A549 (cell line): ENCODE measurements around the gene ENTHD1. TPM values are rescaled to one million over a fixed set of nuclear protein-coding genes. Genes with fewer than 3 reads are reported as not detected.

Source experiments
- ATAC-seq, 2 experiments: fragments of 200-7000 bp in 1 of 2; fragments of >200 bp in 1 of 2; cut with Nextera tagmentation in 1 of 2; cut with Tn5 transposase in 1 of 2; 3 replicates each; pipeline versions ENCODE4 v1.8.0 to v1.9.1; 2018 to 2020; ENCODE audit warnings: mild to moderate bottlenecking in 1 of 2, moderate library complexity in 1 of 2
- CTCF ChIA-PET: fragments of 300-600 bp; sonication (Branson Sonifier 250); formaldehyde crosslinking; extraction: SDS; loops from one replicate; lab custom pipeline; 2021; ENCODE audit warnings: antibody characterized with exemption, inconsistent platforms; lab: Yijun Ruan, JAX
- POLR2A ChIA-PET: fragments of 350-600 bp; formaldehyde crosslinking; extraction: SDS; loops from one replicate; lab custom pipeline; 2021; ENCODE audit warnings: antibody characterized with exemption, inconsistent platforms; lab: Yijun Ruan, JAX
- DNase-seq, 2 experiments: peaks; one replicate each; pipeline versions ENCODE4 v3.0.0 to v3.0.0-alpha.2; 2011 to 2016; ENCODE audit warnings: low read depth in 1 of 2, low spot score in 1 of 2
- FAIRE-seq: peaks from 2 replicates; lab custom pipeline; 2011; peaks lifted over from hg19 to GRCh38; lab: Jason Lieb, UNC
- H3K27ac ChIP-seq, 2 experiments: fragments of >200 bp; sonication (Bioruptor Twin); formaldehyde crosslinking; 3 replicates each; pipeline ENCODE4 v1.5.1; 2016 to 2017
- H3K4me1 ChIP-seq: fragments of >200 bp; sonication (Bioruptor Twin); formaldehyde crosslinking; 3 replicates; pipeline ENCODE4 v1.6.1; 2016
- H3K4me2 ChIP-seq: fragments of >200 bp; sonication (Bioruptor Twin); formaldehyde crosslinking; 3 replicates; pipeline ENCODE4 v1.6.1; 2016
- H3K4me3 ChIP-seq: fragments of >200 bp; sonication (Bioruptor Twin); formaldehyde crosslinking; 3 replicates; pipeline ENCODE4 v1.5.1; 2016
- H3K9me3 ChIP-seq: fragments of >200 bp; sonication (Bioruptor Twin); formaldehyde crosslinking; 3 replicates; pipeline ENCODE4 v1.6.1; 2016
- ATOH8 ChIP-seq: fragments of 250-450 bp; sonication (Bioruptor Pico); IDR thresholded peaks from 2 replicates; pipeline ENCODE4 v1.5.0; 2020; ENCODE audit warnings: low read depth, mild to moderate bottlenecking, moderate library complexity
- BHLHE40 ChIP-seq: IDR thresholded peaks from 2 replicates; pipeline ENCODE4 v1.6.1; 2012; ENCODE audit warnings: low read depth, low read length, inconsistent platforms
- CBX2 ChIP-seq: fragments of 200-600 bp; sonication (generic); IDR thresholded peaks from 2 replicates; pipeline ENCODE4 v1.6.1; 2016; ENCODE audit warnings: low read depth, mild to moderate bottlenecking, borderline replicate concordance
- CBX8 ChIP-seq: fragments of 200-600 bp; sonication (generic); IDR thresholded peaks from 2 replicates; pipeline ENCODE4 v1.6.1; 2016
- CHD2 ChIP-seq: fragments of 150-350 bp; IDR thresholded peaks from 2 replicates; pipeline ENCODE4 v1.6.1; 2014; ENCODE audit warnings: low read length; ENCODE audit not compliant: partially characterized antibody
- EHMT2 ChIP-seq: fragments of 200-600 bp; sonication (generic); IDR thresholded peaks from 2 replicates; pipeline ENCODE4 v1.6.1; 2016; ENCODE audit warnings: antibody characterized with exemption, low read depth, mild to moderate bottlenecking, moderate library complexity
- ESRRA ChIP-seq: fragments of 150-350 bp; IDR thresholded peaks from 2 replicates; pipeline ENCODE4 v1.6.1; 2014; ENCODE audit warnings: mild to moderate bottlenecking, low read length, borderline replicate concordance
- FOXS1 ChIP-seq: fragments of 250-450 bp; sonication (Bioruptor Pico); IDR thresholded peaks from 2 replicates; pipeline ENCODE4 v1.5.0; 2020; ENCODE audit warnings: mild to moderate bottlenecking, moderate library complexity
- GATA3 ChIP-seq: IDR thresholded peaks from 2 replicates; pipeline ENCODE4 v1.6.1; 2012; ENCODE audit warnings: borderline replicate concordance
- HES2 ChIP-seq: fragments of >200 bp; sonication (Bioruptor Twin); formaldehyde crosslinking; IDR thresholded peaks from 2 replicates; pipeline ENCODE4 v1.6.1; 2016
- HEYL ChIP-seq: fragments of 250-450 bp; sonication (Bioruptor Pico); IDR thresholded peaks from 2 replicates; pipeline ENCODE4 v1.8.0; 2021; ENCODE audit warnings: mild to moderate bottlenecking, moderate library complexity
- HMGXB4 ChIP-seq: fragments of 250-450 bp; sonication (Bioruptor Pico); IDR thresholded peaks from 2 replicates; pipeline ENCODE4 v1.5.0; 2021; ENCODE audit warnings: mild to moderate bottlenecking, moderate library complexity, borderline replicate concordance
- HOXA7 ChIP-seq: fragments of 250-450 bp; sonication (Bioruptor Pico); IDR thresholded peaks from 2 replicates; pipeline ENCODE4 v1.5.0; 2020; ENCODE audit warnings: mild to moderate bottlenecking, moderate library complexity
- HOXB13 ChIP-seq: fragments of 250-450 bp; sonication (Bioruptor Pico); IDR thresholded peaks from 2 replicates; pipeline ENCODE4 v1.5.0; 2020; ENCODE audit warnings: low read depth, mild to moderate bottlenecking, moderate library complexity
- KDM1A ChIP-seq: fragments of 200-600 bp; sonication (generic); IDR thresholded peaks from 2 replicates; pipeline ENCODE4 v1.6.1; 2016; ENCODE audit warnings: low read depth, mild to moderate bottlenecking
- KDM5A ChIP-seq: fragments of 200-600 bp; sonication (generic); IDR thresholded peaks from 2 replicates; pipeline ENCODE4 v1.6.1; 2016; ENCODE audit warnings: antibody characterized with exemption, mild to moderate bottlenecking
- MAFK ChIP-seq: fragments of 450-650 bp; IDR thresholded peaks from 2 replicates; pipeline ENCODE4 v1.6.1; 2014; ENCODE audit not compliant: partially characterized antibody
- MAZ ChIP-seq: fragments of 150-350 bp; IDR thresholded peaks from 2 replicates; pipeline ENCODE4 v1.6.1; 2014; ENCODE audit warnings: antibody characterized with exemption, low read depth, low read length, borderline replicate concordance
- MYC ChIP-seq: IDR thresholded peaks from 2 replicates; pipeline ENCODE4 v1.6.1; 2012; ENCODE audit warnings: mild to moderate bottlenecking, inconsistent platforms, low read length, improper control_type of control experiment, borderline replicate concordance
- NFE2L2 ChIP-seq: fragments of 150-350 bp; conservative IDR thresholded peaks from 2 replicates; pipeline ENCODE4 v1.6.1; 2014; ENCODE audit warnings: low read length
- PHF8 ChIP-seq: fragments of 200-600 bp; sonication (generic); IDR thresholded peaks from 2 replicates; pipeline ENCODE4 v1.6.1; 2016; ENCODE audit warnings: low read depth, mild to moderate bottlenecking, antibody characterized with exemption, moderate library complexity, borderline replicate concordance
- RARB ChIP-seq: fragments of 250-450 bp; sonication (Bioruptor Pico); IDR thresholded peaks from 2 replicates; pipeline ENCODE4 v1.8.0; 2021; ENCODE audit warnings: mild to moderate bottlenecking, moderate library complexity
- RFX5 ChIP-seq: fragments of 450-650 bp; IDR thresholded peaks from 2 replicates; pipeline ENCODE4 v1.7.1; 2014; ENCODE audit warnings: antibody characterized with exemption, mild to moderate bottlenecking, moderate library complexity
- RNF2 ChIP-seq: fragments of 200-600 bp; sonication (generic); IDR thresholded peaks from 2 replicates; pipeline ENCODE4 v1.6.1; 2016; ENCODE audit warnings: low read depth, mild to moderate bottlenecking, antibody characterized with exemption, moderate library complexity, borderline replicate concordance
- SMC3 ChIP-seq: fragments of >200 bp; sonication (Bioruptor Twin); formaldehyde crosslinking; IDR thresholded peaks from 3 replicates; pipeline ENCODE4 v1.6.1; 2018; ENCODE audit warnings: inconsistent platforms
- SREBF2 ChIP-seq: fragments of 450-650 bp; IDR thresholded peaks from 2 replicates; pipeline ENCODE4 v1.6.1; 2014; ENCODE audit warnings: mild to moderate bottlenecking, moderate library complexity
- TFCP2L1 ChIP-seq: fragments of 250-450 bp; sonication (Bioruptor Pico); IDR thresholded peaks from 2 replicates; pipeline ENCODE4 v1.5.0; 2021; ENCODE audit warnings: mild to moderate bottlenecking
- USF2 ChIP-seq: fragments of 450-650 bp; IDR thresholded peaks from 2 replicates; pipeline ENCODE4 v1.6.1; 2014; ENCODE audit warnings: antibody characterized with exemption
- ZC3H11A ChIP-seq: fragments of 450-650 bp; IDR thresholded peaks from 2 replicates; pipeline ENCODE4 v1.6.1; 2014; ENCODE audit warnings: antibody characterized with exemption, mild to moderate bottlenecking
- ZFP36 ChIP-seq: fragments of 450-650 bp; IDR thresholded peaks from 2 replicates; pipeline ENCODE4 v1.6.1; 2014; ENCODE audit warnings: borderline replicate concordance; ENCODE audit not compliant: partially characterized antibody
- ZSCAN20 ChIP-seq: fragments of 250-450 bp; sonication (Bioruptor Pico); IDR thresholded peaks from 2 replicates; pipeline ENCODE4 v1.8.0; 2022; ENCODE audit warnings: mild to moderate bottlenecking, moderate library complexity
- WGBS: methylation state at CpG from one replicate; pipeline ENCODE4 v1.1.6; 2017; ENCODE audit errors: missing lambda C conversion rate; 5-methylcytosine and 5-hydroxymethylcytosine counted together
- polyA plus RNA-seq, 4 experiments: library from polyadenylated mRNA; depleted of rRNA in 3 of 4; stranded (reverse); fragments of >200 nt; fragmentation: RNase III in 1 of 4; extraction: RNeasy Plus Mini Kit Qiagen cat#74134 plus additional on column Dnase treatment in 1 of 4; gene quantifications; 2 replicates in 3 of 4; 3 replicates in 1 of 4; pipeline ENCODE4 v1.2.3, GENCODE V29; 2011 to 2017

ENTHD1 gene
- polyA plus RNA-seq, 2 of the 4 experiments (the other 2 are of a cell fraction): not detected

- FAIRE-seq (no peak), ATAC-seq (no peak), DNase-seq (no peak)
- CTCF ChIA-PET: no interaction called here
- no peak overlapping the region for H3K4me2 ChIP-seq
- TF ChIP-seq EHMT2 (no peak), USF2 (no peak), RNF2 (no peak), HOXA7 (CRISPR knock-in tag) (no peak), MYC (no peak), RARB (CRISPR knock-in tag) (no peak), MAZ (no peak), BHLHE40 (no peak), CHD2 (no peak), KDM5A (no peak), SMC3 (no peak), RFX5 (no peak), PHF8 (no peak), MAFK (no peak), FOXS1 (no peak), SREBF2 (no peak), ESRRA (no peak), CBX2 (no peak)
- H3K9me3 ChIP-seq: no peaks in the 10 kb centered on the region
- no peak overlapping the region for H3K27ac ChIP-seq
- POLR2A ChIA-PET: no interaction called here
- H3K4me3 ChIP-seq: no peak overlapping the region
- no peaks in the 10 kb centered on the region for H3K4me1 ChIP-seq
- 77% methylated on average over 5 of the region's 7 CpGs for WGBS
Observed at GRCh38 chr22:39700565-39700964, 193.0 kb downstream of the ENTHD1 start.

- TF ChIP-seq GATA3: no peak
- TF ChIP-seq CBX8: no peak
- TF ChIP-seq KDM1A: no peak
- TF ChIP-seq RARB (CRISPR knock-in tag): no peak
- TF ChIP-seq ATOH8 (CRISPR knock-in tag): no peak
- TF ChIP-seq CHD2: no peak
- TF ChIP-seq ZSCAN20 (CRISPR knock-in tag): no peak
- TF ChIP-seq, all 56 proteins: peak for 0
- WGBS: 40% methylated on average over 1 of the region's 19 CpGs
Observed at GRCh38 chr22:39699631-39700360, 193.8 kb downstream of the ENTHD1 start.

GRCh38 chr22:39697790-39698430 is 195.7 kb downstream of the ENTHD1 start:
- CTCF ChIA-PET: no interaction called here
- no peak for DNase-seq
- 70% methylated on average over 9 of the region's 14 CpGs for WGBS
- ATAC-seq: no peak
- Histone ChIP-seq H3K4me3 (no peak overlapping the region), H3K4me1 (no peaks in the 10 kb centered on the region), H3K4me2 (no peak overlapping the region), H3K27ac (no peak overlapping the region), H3K9me3 (no peaks in the 10 kb centered on the region)
- no peak for FAIRE-seq
- POLR2A ChIA-PET: no interaction called here
- no peak for TF ChIP-seq CBX8
- no peak for TF ChIP-seq ZC3H11A
- no peak for TF ChIP-seq HES2
- no peak for TF ChIP-seq NFE2L2
- TF ChIP-seq SMC3: no peak
- no peak for TF ChIP-seq HEYL (CRISPR knock-in tag)
- TF ChIP-seq RARB (CRISPR knock-in tag): no peak
- TF ChIP-seq TFCP2L1 (CRISPR knock-in tag): no peak
- no peak for TF ChIP-seq ZFP36
- no peak for TF ChIP-seq HOXB13 (CRISPR knock-in tag)
- TF ChIP-seq FOXS1: no peak
- TF ChIP-seq GATA3: no peak
- TF ChIP-seq HMGXB4 (CRISPR knock-in tag): no peak

More at GRCh38 chr22:39699631-39700360, 193.8 kb downstream of the ENTHD1 start:
- H3K9me3 ChIP-seq: no peaks in the 10 kb centered on the region
- H3K4me1 ChIP-seq: no peaks in the 10 kb centered on the region
- DNase-seq (no peak), ATAC-seq (no peak), FAIRE-seq (no peak)
- ChIA-PET POLR2A (no interaction called here), CTCF (interaction anchor here (0.6 kb wide), 1 partner anchor 782 kb away, joined by 3 read pairs; no protein-coding TSS in a partner anchor)
- no peak overlapping the region for H3K4me3 ChIP-seq
- no peak overlapping the region for H3K4me2 ChIP-seq
- no peak overlapping the region for H3K27ac ChIP-seq
